Measurements from ENCODE around the gene GRM8.

The GRM8 gene

GRCh38 chr7:126605553-126605952, 647.2 kb downstream of the GRM8 start:
- 95 to 96% methylated on average over 2 of the region's 2 CpGs for WGBS, 2 experiments
- Histone ChIP-seq H3K4me3 (ENCODE audit: insufficient read depth, low read depth, low read length) (no peak overlapping the region), H3K27me3 (ENCODE audit: control insufficient read depth, insufficient read depth, low read length, poor library complexity, severe bottlenecking) (no peaks in the 10 kb centered on the region), H3K27ac (ENCODE audit: insufficient read depth, low read depth, low read length, poor library complexity, severe bottlenecking) (no peak overlapping the region), H3K36me3 (ENCODE audit: control insufficient read depth, insufficient read depth, low read length) (no peaks in the 10 kb centered on the region), H3K9me3 (ENCODE audit: control insufficient read depth, low read length) (no peaks in the 10 kb centered on the region), H3K4me1 (ENCODE audit: control insufficient read depth, insufficient read depth, low read length) (no peaks in the 10 kb centered on the region)

DNA sequence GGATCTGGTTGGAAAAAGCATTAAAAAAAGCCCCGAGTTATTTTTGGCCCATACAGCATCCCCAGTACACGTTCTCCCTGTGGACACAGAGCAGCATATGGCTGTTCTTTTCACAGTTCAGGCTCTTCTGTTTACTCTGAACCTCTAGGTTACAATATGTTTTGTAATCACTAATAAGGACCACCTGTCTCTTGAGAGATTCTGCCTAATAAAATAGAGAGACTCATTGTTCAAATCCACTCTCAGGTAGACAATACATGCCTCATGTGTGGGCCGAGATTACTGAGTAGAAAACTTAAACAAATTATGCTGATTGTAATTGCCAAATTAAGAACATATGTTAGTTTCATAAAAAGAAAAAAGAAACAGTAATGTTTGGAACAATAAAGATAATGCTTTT, 647.7 kb downstream of the GRM8 start:
- no peak overlapping the region for H3K27ac ChIP-seq (ENCODE audit: insufficient read depth, low read depth, low read length, poor library complexity, severe bottlenecking)
- H3K27me3 ChIP-seq (ENCODE audit: control insufficient read depth, insufficient read depth, low read length, poor library complexity, severe bottlenecking) = no peaks in the 10 kb centered on the region
- H3K36me3 ChIP-seq (ENCODE audit: control insufficient read depth, insufficient read depth, low read length) = no peaks in the 10 kb centered on the region
- H3K4me3 ChIP-seq (ENCODE audit: insufficient read depth, low read depth, low read length) = no peak overlapping the region
- 83 to 94% methylated on average over 2 of the region's 3 CpGs for WGBS, 2 experiments
- H3K4me1 ChIP-seq (ENCODE audit: control insufficient read depth, insufficient read depth, low read length) = no peaks in the 10 kb centered on the region
- H3K9me3 ChIP-seq (ENCODE audit: control insufficient read depth, low read length) = no peaks in the 10 kb centered on the region

- 92 to 93% methylated on average over 6 of the region's 6 CpGs for WGBS, 2 experiments
- H3K27me3 ChIP-seq (ENCODE audit: control insufficient read depth, insufficient read depth, low read length, poor library complexity, severe bottlenecking) = no peaks in the 10 kb centered on the region
- no peaks in the 10 kb centered on the region for H3K9me3 ChIP-seq (ENCODE audit: control insufficient read depth, low read length)
- H3K4me3 ChIP-seq (ENCODE audit: insufficient read depth, low read depth, low read length) = no peak overlapping the region
- no peaks in the 10 kb centered on the region for H3K4me1 ChIP-seq (ENCODE audit: control insufficient read depth, insufficient read depth, low read length)
- no peak overlapping the region for H3K27ac ChIP-seq (ENCODE audit: insufficient read depth, low read depth, low read length, poor library complexity, severe bottlenecking)
- H3K36me3 ChIP-seq (ENCODE audit: control insufficient read depth, insufficient read depth, low read length) = no peaks in the 10 kb centered on the region
These were observed 663.6 kb downstream of the GRM8 start for GRCh38 chr7:126589068-126589684.

DNA sequence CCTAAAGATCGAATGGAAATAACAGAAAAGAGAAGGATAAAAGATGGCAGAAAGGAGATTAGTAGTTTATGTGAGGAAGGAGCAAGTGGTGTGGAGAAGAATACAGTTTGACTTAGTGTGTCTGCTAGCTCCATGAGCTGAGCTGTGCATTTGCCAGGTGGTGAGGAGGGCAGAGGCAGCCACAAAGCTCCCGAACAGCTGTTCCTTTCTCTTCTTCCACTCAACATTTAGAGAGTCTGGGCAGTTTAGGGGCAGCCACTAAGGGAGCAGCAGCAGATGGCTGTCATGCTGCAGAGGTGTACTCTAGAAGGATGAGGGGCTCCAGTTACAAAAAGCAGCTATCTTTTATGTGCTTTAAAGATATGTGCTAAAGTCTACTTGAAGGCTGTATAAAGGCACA, 674.4 kb downstream of the GRM8 start:
- WGBS, 2 experiments = 85 to 87% methylated on average over 2 of the region's 2 CpGs
- H3K4me3 ChIP-seq (ENCODE audit: insufficient read depth, low read depth, low read length) = no peak overlapping the region
- H3K36me3 ChIP-seq (ENCODE audit: control insufficient read depth, insufficient read depth, low read length) = no peaks in the 10 kb centered on the region
- no peaks in the 10 kb centered on the region for H3K4me1 ChIP-seq (ENCODE audit: control insufficient read depth, insufficient read depth, low read length)
- H3K27me3 ChIP-seq (ENCODE audit: control insufficient read depth, insufficient read depth, low read length, poor library complexity, severe bottlenecking) = no peaks in the 10 kb centered on the region
- H3K27ac ChIP-seq (ENCODE audit: insufficient read depth, low read depth, low read length, poor library complexity, severe bottlenecking) = no peak overlapping the region
- no peaks in the 10 kb centered on the region for H3K9me3 ChIP-seq (ENCODE audit: control insufficient read depth, low read length)

- Histone ChIP-seq H3K27ac (ENCODE audit: insufficient read depth, low read depth, low read length, poor library complexity, severe bottlenecking) (no peak overlapping the region), H3K36me3 (ENCODE audit: control insufficient read depth, insufficient read depth, low read length) (no peaks in the 10 kb centered on the region), H3K9me3 (ENCODE audit: control insufficient read depth, low read length) (no peaks in the 10 kb centered on the region), H3K4me3 (ENCODE audit: insufficient read depth, low read depth, low read length) (no peak overlapping the region), H3K4me1 (ENCODE audit: control insufficient read depth, insufficient read depth, low read length) (no peaks in the 10 kb centered on the region), H3K27me3 (ENCODE audit: control insufficient read depth, insufficient read depth, low read length, poor library complexity, severe bottlenecking) (no peaks in the 10 kb centered on the region)
- 80 to 82% methylated on average over 6 of the region's 6 CpGs for WGBS, 2 experiments
These were observed 678.2 kb downstream of the GRM8 start for GRCh38 chr7:126574276-126575250.

DNA sequence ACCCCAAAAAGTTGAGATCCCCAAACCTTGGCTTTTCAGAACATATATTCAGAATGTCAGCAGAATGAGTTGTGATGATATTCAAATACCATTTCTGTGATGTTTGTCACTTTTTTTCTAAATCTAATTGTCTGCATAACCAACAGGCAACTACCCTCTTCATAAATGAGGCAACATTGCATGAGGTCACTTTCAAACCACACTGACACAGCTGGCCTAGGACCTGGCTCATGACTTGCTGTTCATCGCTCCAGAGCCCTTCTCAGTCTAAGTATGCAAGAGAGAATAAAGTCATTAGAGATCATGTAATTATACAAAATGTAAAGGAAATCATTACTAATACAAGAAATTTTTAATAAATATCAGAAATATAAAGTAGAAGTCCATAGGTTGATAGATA, 681.9 kb downstream of the GRM8 start:
- H3K4me1 ChIP-seq (ENCODE audit: control insufficient read depth, insufficient read depth, low read length) = peaks cover 5% of the 10 kb centered on the region
- WGBS, 2 experiments = 100% methylated on average over 1 of the region's 1 CpG; no CpG with 5 or more reads in 1 of the 2 experiments
- H3K27me3 ChIP-seq (ENCODE audit: control insufficient read depth, insufficient read depth, low read length, poor library complexity, severe bottlenecking) = no peaks in the 10 kb centered on the region
- no peaks in the 10 kb centered on the region for H3K36me3 ChIP-seq (ENCODE audit: control insufficient read depth, insufficient read depth, low read length)
- H3K27ac ChIP-seq (ENCODE audit: insufficient read depth, low read depth, low read length, poor library complexity, severe bottlenecking) = no peak overlapping the region
- no peak overlapping the region for H3K4me3 ChIP-seq (ENCODE audit: insufficient read depth, low read depth, low read length)
- H3K9me3 ChIP-seq (ENCODE audit: control insufficient read depth, low read length) = no peaks in the 10 kb centered on the region

DNA sequence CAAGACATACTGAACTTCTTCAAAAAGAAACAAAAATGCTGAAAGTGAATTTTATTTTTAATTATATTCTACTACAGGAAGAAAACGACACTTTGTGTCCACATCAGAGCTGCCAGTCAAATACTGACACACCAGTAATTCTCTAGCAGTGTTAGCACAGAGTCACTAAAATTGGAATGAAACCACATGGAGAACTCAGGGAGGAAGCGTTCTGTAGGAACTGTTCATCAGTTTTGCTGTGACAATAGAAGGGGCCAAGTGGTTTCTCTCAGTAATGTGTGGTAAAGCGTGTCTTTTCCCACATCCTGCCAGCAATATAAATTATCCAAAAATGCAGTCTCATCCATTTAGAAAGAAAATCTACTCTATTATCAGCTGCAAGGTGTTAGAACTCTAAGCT, 683.3 kb downstream of the GRM8 start:
- Histone ChIP-seq H3K9me3 (ENCODE audit: control insufficient read depth, low read length) (no peaks in the 10 kb centered on the region), H3K4me1 (ENCODE audit: control insufficient read depth, insufficient read depth, low read length) (peaks cover 5% of the 10 kb centered on the region), H3K36me3 (ENCODE audit: control insufficient read depth, insufficient read depth, low read length) (no peaks in the 10 kb centered on the region), H3K27ac (ENCODE audit: insufficient read depth, low read depth, low read length, poor library complexity, severe bottlenecking) (no peak overlapping the region), H3K27me3 (ENCODE audit: control insufficient read depth, insufficient read depth, low read length, poor library complexity, severe bottlenecking) (no peaks in the 10 kb centered on the region), H3K4me3 (ENCODE audit: insufficient read depth, low read depth, low read length) (no peak overlapping the region)
- 82 to 93% methylated on average over 3 of the region's 3 CpGs for WGBS, 2 experiments

DNA sequence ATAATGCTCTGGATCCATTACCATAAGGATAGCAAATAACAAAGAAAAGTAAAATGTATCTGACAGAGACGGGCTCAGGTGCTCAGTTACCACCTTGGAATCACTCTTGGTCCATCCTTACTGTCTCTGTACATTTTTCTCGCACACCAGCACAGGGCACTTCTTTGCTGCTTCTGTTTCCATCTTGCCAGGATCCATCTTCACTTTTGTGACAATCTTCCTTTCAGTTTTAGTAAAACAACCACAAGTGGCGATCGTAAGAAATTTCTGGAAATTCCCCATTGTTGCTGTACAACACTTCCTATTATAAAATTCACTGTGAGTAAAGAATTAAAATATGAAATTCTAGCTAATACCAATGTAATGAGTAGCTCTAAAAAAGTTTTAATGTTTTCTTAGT, 695.5 kb downstream of the GRM8 start:
- H3K9me3 ChIP-seq (ENCODE audit: control insufficient read depth, low read length) = no peaks in the 10 kb centered on the region
- H3K27me3 ChIP-seq (ENCODE audit: control insufficient read depth, insufficient read depth, low read length, poor library complexity, severe bottlenecking) = no peaks in the 10 kb centered on the region
- no peaks in the 10 kb centered on the region for H3K4me1 ChIP-seq (ENCODE audit: control insufficient read depth, insufficient read depth, low read length)
- no peak overlapping the region for H3K4me3 ChIP-seq (ENCODE audit: insufficient read depth, low read depth, low read length)
- H3K27ac ChIP-seq (ENCODE audit: insufficient read depth, low read depth, low read length, poor library complexity, severe bottlenecking) = no peak overlapping the region
- H3K36me3 ChIP-seq (ENCODE audit: control insufficient read depth, insufficient read depth, low read length) = no peaks in the 10 kb centered on the region
- 93 to 96% methylated on average over 2 of the region's 4 CpGs for WGBS, 2 experiments

DNA sequence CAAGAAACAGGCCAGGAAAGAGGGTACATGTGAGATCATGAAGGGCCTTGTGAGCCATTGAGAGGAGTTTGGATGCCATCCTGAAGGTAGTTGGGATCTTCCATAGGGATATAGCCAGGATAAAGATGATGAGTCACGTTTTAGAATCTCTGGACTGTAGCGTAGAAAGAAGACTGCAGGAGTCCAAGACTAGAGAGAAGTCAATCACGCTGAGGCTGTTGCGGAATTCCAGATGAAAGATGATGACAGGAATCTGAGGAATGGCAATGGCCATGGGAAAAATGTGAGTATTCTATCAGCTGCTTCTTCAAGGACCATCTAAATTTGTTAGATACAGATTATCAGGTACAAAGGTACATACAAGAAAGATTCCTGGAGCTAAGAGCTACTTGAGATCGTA, 711.3 kb downstream of the GRM8 start:
- H3K9me3 ChIP-seq (ENCODE audit: control insufficient read depth, low read length) = no peaks in the 10 kb centered on the region
- H3K27ac ChIP-seq (ENCODE audit: insufficient read depth, low read depth, low read length, poor library complexity, severe bottlenecking) = no peak overlapping the region
- 93 to 96% methylated on average over 5 of the region's 5 CpGs for WGBS, 2 experiments
- H3K4me1 ChIP-seq (ENCODE audit: control insufficient read depth, insufficient read depth, low read length) = no peaks in the 10 kb centered on the region
- no peak overlapping the region for H3K4me3 ChIP-seq (ENCODE audit: insufficient read depth, low read depth, low read length)
- no peaks in the 10 kb centered on the region for H3K36me3 ChIP-seq (ENCODE audit: control insufficient read depth, insufficient read depth, low read length)
- no peaks in the 10 kb centered on the region for H3K27me3 ChIP-seq (ENCODE audit: control insufficient read depth, insufficient read depth, low read length, poor library complexity, severe bottlenecking)

DNA sequence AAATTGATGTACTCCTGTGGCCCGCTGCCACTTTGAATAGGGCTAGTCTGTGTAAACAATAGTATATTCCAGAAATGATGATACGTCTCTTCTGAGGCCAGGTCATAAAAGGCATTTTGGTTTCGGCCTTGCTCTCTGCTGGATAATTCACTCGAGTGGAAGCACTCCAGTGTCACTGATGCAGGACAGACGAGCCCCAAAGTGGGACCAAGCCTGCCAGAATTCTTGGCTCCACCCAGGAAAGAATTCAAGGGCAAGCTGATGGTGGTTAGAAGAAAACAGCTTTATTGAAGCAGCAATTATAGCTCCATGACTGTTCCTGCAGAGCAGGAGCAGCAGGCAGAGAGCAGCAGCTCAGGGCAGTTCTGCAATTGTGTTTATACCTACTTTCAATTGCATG, 717.6 kb downstream of the GRM8 start:
- Histone ChIP-seq H3K27ac (ENCODE audit: insufficient read depth, low read depth, low read length, poor library complexity, severe bottlenecking) (no peak overlapping the region), H3K4me3 (ENCODE audit: insufficient read depth, low read depth, low read length) (no peak overlapping the region), H3K36me3 (ENCODE audit: control insufficient read depth, insufficient read depth, low read length) (no peaks in the 10 kb centered on the region), H3K27me3 (ENCODE audit: control insufficient read depth, insufficient read depth, low read length, poor library complexity, severe bottlenecking) (no peaks in the 10 kb centered on the region), H3K4me1 (ENCODE audit: control insufficient read depth, insufficient read depth, low read length) (no peaks in the 10 kb centered on the region), H3K9me3 (ENCODE audit: control insufficient read depth, low read length) (no peaks in the 10 kb centered on the region)
- 93 to 94% methylated on average over 5 of the region's 5 CpGs for WGBS, 2 experiments
